ENCODE measurements around the gene CCDC85C.

DNA sequence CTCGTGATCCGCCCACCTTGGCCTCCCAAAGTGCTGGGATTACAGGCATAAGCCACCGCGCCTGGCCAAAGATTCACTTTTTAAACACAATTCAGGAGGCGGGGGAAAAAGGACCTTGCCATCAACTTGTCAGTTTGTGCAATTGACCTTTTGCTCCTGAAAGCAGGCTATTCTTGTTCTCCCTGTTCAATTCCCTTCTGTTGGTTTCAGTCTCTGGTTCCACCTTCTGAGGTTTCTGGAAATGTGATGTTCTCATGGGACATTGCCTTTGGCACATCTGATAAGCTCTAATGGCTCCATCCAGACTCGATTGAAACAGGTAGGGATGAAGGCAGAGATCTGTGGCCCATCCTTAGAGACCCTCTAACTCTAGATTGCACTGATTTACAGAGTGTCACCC, 17.9 kb upstream of the CCDC85C start:
- TF ChIP-seq, protein P1, sequence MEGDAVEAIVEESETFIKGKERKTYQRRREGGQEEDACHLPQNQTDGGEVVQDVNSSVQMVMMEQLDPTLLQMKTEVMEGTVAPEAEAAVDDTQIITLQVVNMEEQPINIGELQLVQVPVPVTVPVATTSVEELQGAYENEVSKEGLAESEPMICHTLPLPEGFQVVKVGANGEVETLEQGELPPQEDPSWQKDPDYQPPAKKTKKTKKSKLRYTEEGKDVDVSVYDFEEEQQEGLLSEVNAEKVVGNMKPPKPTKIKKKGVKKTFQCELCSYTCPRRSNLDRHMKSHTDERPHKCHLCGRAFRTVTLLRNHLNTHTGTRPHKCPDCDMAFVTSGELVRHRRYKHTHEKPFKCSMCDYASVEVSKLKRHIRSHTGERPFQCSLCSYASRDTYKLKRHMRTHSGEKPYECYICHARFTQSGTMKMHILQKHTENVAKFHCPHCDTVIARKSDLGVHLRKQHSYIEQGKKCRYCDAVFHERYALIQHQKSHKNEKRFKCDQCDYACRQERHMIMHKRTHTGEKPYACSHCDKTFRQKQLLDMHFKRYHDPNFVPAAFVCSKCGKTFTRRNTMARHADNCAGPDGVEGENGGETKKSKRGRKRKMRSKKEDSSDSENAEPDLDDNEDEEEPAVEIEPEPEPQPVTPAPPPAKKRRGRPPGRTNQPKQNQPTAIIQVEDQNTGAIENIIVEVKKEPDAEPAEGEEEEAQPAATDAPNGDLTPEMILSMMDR (conservative IDR thresholded peaks at IDR 0.05; ENCODE audit: low read depth, low read length): no peak
- TF ChIP-seq EZH2phosphoT487 (IDR thresholded peaks at IDR 0.05; ENCODE audit: borderline replicate concordance, low read length) (no peak), EZH2 (IDR thresholded peaks at IDR 0.05; ENCODE audit: low read length, unreplicated experiment) (no peak)

All from PC-3 (cell line).